PC-9 (cell line): ENCODE data around the gene AGRP.

ENCODE experiments used
- CTCF ChIP-seq: fragments of 200-600 bp; sonication (generic); conservative IDR thresholded peaks from 2 replicates; pipeline ENCODE4 v1.6.1; 2017; ENCODE audit warnings: mixed run types, antibody characterized with exemption, mild to moderate bottlenecking, moderate library complexity
- EZH2 ChIP-seq: fragments of 200-600 bp; sonication (generic); IDR thresholded peaks from 2 replicates; pipeline ENCODE4 v1.8.0; 2017; ENCODE audit warnings: antibody characterized with exemption, low read depth

- no peak for TF ChIP-seq CTCF
- TF ChIP-seq EZH2 = no peak
These were observed 21.0 kb upstream of the AGRP start for GRCh38 chr16:67504031-67505021.
